Hepatocyte (in vitro differentiated cells): ENCODE results near the gene SYNDIG1. TPM values are rescaled to one million over a fixed set of nuclear protein-coding genes. Genes with fewer than 3 reads are reported as not detected.

ENCODE experiments used
- DNase-seq: peaks from one replicate; pipeline ENCODE4 v3.0.0-alpha.2; 2016; ENCODE audit warnings: low spot score
- H2AFZ ChIP-seq: fragments of 200-600 bp; sonication (generic); 2 replicates; pipeline ENCODE4 v1.6.0; 2016; ENCODE audit warnings: antibody characterized with exemption, mild to moderate bottlenecking
- H3K27ac ChIP-seq: fragments of 200-600 bp; sonication (generic); 2 replicates; pipeline ENCODE4 v1.5.1; 2016; ENCODE audit warnings: mild to moderate bottlenecking
- H3K27me3 ChIP-seq: fragments of 200-600 bp; sonication (generic); 2 replicates; pipeline ENCODE4 v1.6.1; 2016
- H3K36me3 ChIP-seq: fragments of 200-600 bp; sonication (generic); replicated peaks from 2 replicates; pipeline ENCODE4 v1.5.1; 2016; ENCODE audit warnings: low read depth; ENCODE audit not compliant: insufficient read depth
- H3K4me1 ChIP-seq: fragments of 200-600 bp; sonication (generic); 2 replicates; pipeline ENCODE4 v1.5.1; 2016; ENCODE audit warnings: mild to moderate bottlenecking, moderate library complexity; ENCODE audit not compliant: insufficient read depth
- H3K4me2 ChIP-seq: fragments of 200-600 bp; sonication (generic); 2 replicates; pipeline ENCODE4 v1.6.0; 2016
- H3K4me3 ChIP-seq: fragments of 200-600 bp; sonication (generic); 2 replicates; pipeline ENCODE4 v1.5.1; 2016; ENCODE audit warnings: mild to moderate bottlenecking
- H3K79me2 ChIP-seq: fragments of 200-600 bp; sonication (generic); 2 replicates; pipeline ENCODE4 v1.6.0; 2017; ENCODE audit warnings: mild to moderate bottlenecking
- H3K9me2 ChIP-seq: fragments of 200-600 bp; sonication (generic); replicated peaks from 2 replicates; pipeline ENCODE4 v1.6.0; 2017; ENCODE audit warnings: mild to moderate bottlenecking; ENCODE audit not compliant: insufficient read depth
- H3K9me3 ChIP-seq: fragments of 200-600 bp; sonication (generic); 2 replicates; pipeline ENCODE4 v1.5.1; 2016; ENCODE audit warnings: low read depth, mild to moderate bottlenecking
- H4K20me1 ChIP-seq: fragments of 200-600 bp; sonication (generic); 2 replicates; pipeline ENCODE4 v1.6.0; 2016; ENCODE audit warnings: mild to moderate bottlenecking; ENCODE audit not compliant: insufficient read depth, poor library complexity, severe bottlenecking
- EZH2 ChIP-seq: fragments of 200-600 bp; sonication (generic); IDR thresholded peaks from 2 replicates; pipeline ENCODE4 v1.6.1; 2016; ENCODE audit warnings: antibody characterized with exemption, mild to moderate bottlenecking, borderline replicate concordance
- EZH2phosphoT487 ChIP-seq: fragments of 200-600 bp; sonication (generic); IDR thresholded peaks from one replicate; pipeline ENCODE4 v1.6.1; 2018; ENCODE audit warnings: antibody characterized with exemption, mild to moderate bottlenecking, low read depth, moderate library complexity; ENCODE audit not compliant: unreplicated experiment, severe bottlenecking
- WGBS: methylation state at CpG from one replicate; pipeline ENCODE4 v1.1.6; 2016; ENCODE audit warnings: low lambda C conversion rate; ENCODE audit errors: missing lambda C conversion rate; 5-methylcytosine and 5-hydroxymethylcytosine counted together
- polyA plus RNA-seq: library from polyadenylated mRNA; unstranded; fragments of >200 nt; fragmentation: Nextera tagmentation; extraction: Ambion mirVana; gene quantifications from 2 replicates; pipeline ENCODE4 v1.2.1, GENCODE V29; 2016
- total RNA-seq: library from RNA; depleted of rRNA; stranded (reverse); fragments of >200 nt; gene quantifications from 2 replicates; pipeline ENCODE4 v1.2.3, GENCODE V29; 2014
- TF ChIP-seq, protein P1 (sequence below): fragments of 200-600 bp; sonication (generic); IDR thresholded peaks from 2 replicates; pipeline ENCODE4 v1.5.1; 2016; ENCODE audit warnings: antibody characterized with exemption, mild to moderate bottlenecking; ENCODE audit not compliant: poor library complexity

SYNDIG1 gene
- total and polyA plus RNA-seq, 2 experiments from 2014 or later: 1.5 to 2.3 TPM

DNA sequence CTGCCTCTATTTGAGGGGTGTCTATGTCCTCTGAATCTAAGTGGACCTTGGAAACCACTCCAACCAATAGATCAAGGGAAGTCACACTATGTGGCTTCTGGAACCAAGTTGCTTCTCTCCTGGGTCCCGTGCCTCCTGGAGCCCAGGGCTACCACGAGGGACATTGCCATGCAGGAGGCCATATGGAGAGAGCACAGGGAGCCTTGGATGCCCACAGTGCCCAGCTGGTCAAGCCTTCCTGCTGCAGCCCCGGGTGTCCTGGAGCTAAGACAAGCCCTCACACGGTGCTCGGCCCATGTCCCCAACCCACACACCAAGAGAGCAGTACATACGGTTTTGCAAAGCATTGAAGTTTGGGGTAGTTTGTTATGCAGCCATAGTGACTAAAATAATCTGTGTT is 231.6 kb downstream of the SYNDIG1 start:
- H3K4me1 ChIP-seq: no peaks in the 10 kb centered on the region

DNA sequence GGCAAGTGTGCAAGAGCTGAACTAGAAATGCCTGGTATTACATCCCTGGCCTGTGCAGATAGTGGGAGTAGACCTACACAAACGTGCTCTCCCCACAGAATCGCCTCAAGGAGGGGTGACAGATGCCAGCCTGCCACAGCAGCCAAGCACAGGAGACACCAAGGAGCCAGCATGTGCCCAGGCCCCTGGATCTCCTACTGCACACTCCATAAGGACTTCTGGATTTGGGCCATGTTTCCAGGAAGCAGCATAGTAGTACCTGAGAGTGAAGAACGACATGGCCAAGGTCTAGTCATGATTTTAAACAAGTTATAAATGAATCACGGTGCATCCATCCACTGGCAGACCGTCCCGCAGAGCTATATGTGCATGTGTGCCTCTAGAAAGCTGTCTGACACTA is 232.2 kb downstream of the SYNDIG1 start:
- H4K20me1 ChIP-seq: no peaks in the 10 kb centered on the region
- TF ChIP-seq EZH2: no peak
- no peak for TF ChIP-seq EZH2phosphoT487
- TF ChIP-seq, protein P1, sequence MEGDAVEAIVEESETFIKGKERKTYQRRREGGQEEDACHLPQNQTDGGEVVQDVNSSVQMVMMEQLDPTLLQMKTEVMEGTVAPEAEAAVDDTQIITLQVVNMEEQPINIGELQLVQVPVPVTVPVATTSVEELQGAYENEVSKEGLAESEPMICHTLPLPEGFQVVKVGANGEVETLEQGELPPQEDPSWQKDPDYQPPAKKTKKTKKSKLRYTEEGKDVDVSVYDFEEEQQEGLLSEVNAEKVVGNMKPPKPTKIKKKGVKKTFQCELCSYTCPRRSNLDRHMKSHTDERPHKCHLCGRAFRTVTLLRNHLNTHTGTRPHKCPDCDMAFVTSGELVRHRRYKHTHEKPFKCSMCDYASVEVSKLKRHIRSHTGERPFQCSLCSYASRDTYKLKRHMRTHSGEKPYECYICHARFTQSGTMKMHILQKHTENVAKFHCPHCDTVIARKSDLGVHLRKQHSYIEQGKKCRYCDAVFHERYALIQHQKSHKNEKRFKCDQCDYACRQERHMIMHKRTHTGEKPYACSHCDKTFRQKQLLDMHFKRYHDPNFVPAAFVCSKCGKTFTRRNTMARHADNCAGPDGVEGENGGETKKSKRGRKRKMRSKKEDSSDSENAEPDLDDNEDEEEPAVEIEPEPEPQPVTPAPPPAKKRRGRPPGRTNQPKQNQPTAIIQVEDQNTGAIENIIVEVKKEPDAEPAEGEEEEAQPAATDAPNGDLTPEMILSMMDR: no peak
- no peaks in the 10 kb centered on the region for H3K9me2 ChIP-seq
- WGBS: 79% methylated on average over 6 of the region's 6 CpGs
- no peaks in the 10 kb centered on the region for H3K9me3 ChIP-seq
- no peaks in the 10 kb centered on the region for H3K79me2 ChIP-seq
- H3K4me1 ChIP-seq: no peaks in the 10 kb centered on the region
- H3K27me3 ChIP-seq: no peaks in the 10 kb centered on the region
- no peak overlapping the region for H3K27ac ChIP-seq
- DNase-seq: no peak
- H3K4me3 ChIP-seq: no peak overlapping the region
- H2AFZ ChIP-seq: no peak overlapping the region
- H3K4me2 ChIP-seq: no peak overlapping the region
- H3K36me3 ChIP-seq: no peaks in the 10 kb centered on the region

More for the DNA sequence above, 231.6 kb downstream of the SYNDIG1 start:
- WGBS: 90% methylated on average over 6 of the region's 6 CpGs
- no peak for TF ChIP-seq EZH2phosphoT487
- TF ChIP-seq, protein P1: no peak
- TF ChIP-seq EZH2: no peak
- H3K36me3 ChIP-seq: no peaks in the 10 kb centered on the region
- H3K27ac ChIP-seq: no peak overlapping the region
- DNase-seq: no peak
- no peak overlapping the region for H2AFZ ChIP-seq
- H3K9me2 ChIP-seq: no peaks in the 10 kb centered on the region
- H4K20me1 ChIP-seq: no peaks in the 10 kb centered on the region
- no peak overlapping the region for H3K4me3 ChIP-seq
- no peaks in the 10 kb centered on the region for H3K9me3 ChIP-seq
- no peaks in the 10 kb centered on the region for H3K79me2 ChIP-seq
- no peaks in the 10 kb centered on the region for H3K27me3 ChIP-seq
- no peak overlapping the region for H3K4me2 ChIP-seq

- Histone ChIP-seq H2AFZ (no peak overlapping the region), H3K9me2 (no peaks in the 10 kb centered on the region), H3K4me1 (no peaks in the 10 kb centered on the region), H4K20me1 (no peaks in the 10 kb centered on the region), H3K27ac (no peak overlapping the region), H3K79me2 (no peaks in the 10 kb centered on the region), H3K9me3 (no peaks in the 10 kb centered on the region), H3K4me2 (no peak overlapping the region), H3K27me3 (no peaks in the 10 kb centered on the region), H3K36me3 (no peaks in the 10 kb centered on the region), H3K4me3 (no peak overlapping the region)
- no peak for TF ChIP-seq EZH2
- TF ChIP-seq EZH2phosphoT487: no peak
- TF ChIP-seq, protein P1: no peak
- 83% methylated on average over 15 of the region's 16 CpGs for WGBS
- no peak for DNase-seq
Measured at GRCh38 chr20:24702501-24703283, 233.3 kb downstream of the SYNDIG1 start.
